Neural progenitor cell (in vitro differentiated cells): ENCODE results near the gene DAB2. TPM values are rescaled to one million over a fixed set of nuclear protein-coding genes. Genes with fewer than 3 reads are reported as not detected.

Experiments
- DNase-seq: peaks from one replicate; pipeline ENCODE4 v3.0.0-alpha.2; 2016; ENCODE audit warnings: low spot score
- H2AFZ ChIP-seq: fragments of 200-600 bp; sonication (generic); replicated peaks from 2 replicates; pipeline ENCODE4 v1.6.1; 2016; ENCODE audit warnings: antibody characterized with exemption
- H3F3A ChIP-seq: fragments of 200-600 bp; sonication (generic); 2 replicates; pipeline ENCODE4 v1.6.1; 2016; ENCODE audit warnings: antibody characterized with exemption, low read depth
- H3K27ac ChIP-seq: fragments of 200-600 bp; sonication (generic); 2 replicates; pipeline ENCODE4 v1.5.1; 2016; ENCODE audit warnings: mild to moderate bottlenecking
- H3K27me3 ChIP-seq: fragments of 200-600 bp; sonication (generic); 2 replicates; pipeline ENCODE4 v1.6.1; 2016; ENCODE audit warnings: mild to moderate bottlenecking, moderate library complexity
- H3K36me3 ChIP-seq: fragments of 200-600 bp; sonication (generic); 2 replicates; pipeline ENCODE4 v1.5.1; 2016
- H3K4me1 ChIP-seq: fragments of 200-600 bp; sonication (generic); 2 replicates; pipeline ENCODE4 v1.6.1; 2016; ENCODE audit warnings: mixed run types
- H3K4me2 ChIP-seq: fragments of 200-600 bp; sonication (generic); 2 replicates; pipeline ENCODE4 v1.6.1; 2016
- H3K4me3 ChIP-seq: fragments of 200-600 bp; sonication (generic); 2 replicates; pipeline ENCODE4 v1.5.1; 2016
- H3K79me2 ChIP-seq: fragments of 200-600 bp; sonication (generic); 2 replicates; pipeline ENCODE4 v1.6.1; 2016; ENCODE audit warnings: low read depth
- H3K9ac ChIP-seq: fragments of 200-600 bp; sonication (generic); 2 replicates; pipeline ENCODE4 v1.6.1; 2016
- H3K9me3 ChIP-seq: fragments of 200-600 bp; sonication (generic); 2 replicates; pipeline ENCODE4 v1.5.1; 2016; ENCODE audit warnings: low read depth
- H4K20me1 ChIP-seq: fragments of 200-600 bp; sonication (generic); 2 replicates; pipeline ENCODE4 v1.6.1; 2016; ENCODE audit warnings: low read depth
- H3K27ac Mint-ChIP-seq: 3 replicates; pipeline ENCODE4 v1.8.0; 2021; ENCODE audit warnings: mixed read lengths
- H3K27me3 Mint-ChIP-seq: 2 replicates; pipeline ENCODE4 v1.8.0; 2022; ENCODE audit warnings: low read depth, mild to moderate bottlenecking, inconsistent platforms, moderate library complexity, mixed read lengths; ENCODE audit not compliant: insufficient read depth
- H3K36me3 Mint-ChIP-seq: 3 replicates; pipeline ENCODE4 v1.8.0; 2021; ENCODE audit warnings: mixed read lengths
- H3K4me1 Mint-ChIP-seq: 3 replicates; pipeline ENCODE4 v1.8.0; 2021; ENCODE audit warnings: mixed read lengths
- H3K4me3 Mint-ChIP-seq: 3 replicates; pipeline ENCODE4 v1.8.0; 2021; ENCODE audit warnings: mild to moderate bottlenecking, moderate library complexity, mixed read lengths
- H3K9me3 Mint-ChIP-seq: 3 replicates; pipeline ENCODE4 v1.8.0; 2020; ENCODE audit warnings: mixed read lengths
- CTCF ChIP-seq: fragments of 200-600 bp; sonication (generic); IDR thresholded peaks from 2 replicates; pipeline ENCODE4 v1.5.1; 2017; ENCODE audit warnings: antibody characterized with exemption, mild to moderate bottlenecking
- EZH2 ChIP-seq: fragments of 200-600 bp; sonication (generic); IDR thresholded peaks from 2 replicates; pipeline ENCODE4 v1.6.1; 2017; ENCODE audit warnings: antibody characterized with exemption, mild to moderate bottlenecking, moderate library complexity
- EZH2phosphoT487 ChIP-seq: fragments of 200-600 bp; sonication (generic); IDR thresholded peaks from 2 replicates; pipeline ENCODE4 v1.6.1; 2017; ENCODE audit warnings: antibody characterized with exemption
- total RNA-seq: library from RNA; depleted of rRNA; stranded (reverse); fragments of >200 nt; gene quantifications from 2 replicates; pipeline ENCODE4 v1.2.3, GENCODE V29; 2015; ENCODE audit warnings: low replicate concordance

DAB2 gene
- total RNA-seq, 1 donor from 2014 or later = 9.9 TPM

GRCh38 chr5:39417979-39418378 lies 6.8 kb downstream of the DAB2 start:
- TF ChIP-seq CTCF = no peak
- no peak for TF ChIP-seq EZH2phosphoT487
- no peak for TF ChIP-seq EZH2
- no peaks in the 10 kb centered on the region for H3K36me3 ChIP-seq
- H3K79me2 ChIP-seq = no peaks in the 10 kb centered on the region

DNA sequence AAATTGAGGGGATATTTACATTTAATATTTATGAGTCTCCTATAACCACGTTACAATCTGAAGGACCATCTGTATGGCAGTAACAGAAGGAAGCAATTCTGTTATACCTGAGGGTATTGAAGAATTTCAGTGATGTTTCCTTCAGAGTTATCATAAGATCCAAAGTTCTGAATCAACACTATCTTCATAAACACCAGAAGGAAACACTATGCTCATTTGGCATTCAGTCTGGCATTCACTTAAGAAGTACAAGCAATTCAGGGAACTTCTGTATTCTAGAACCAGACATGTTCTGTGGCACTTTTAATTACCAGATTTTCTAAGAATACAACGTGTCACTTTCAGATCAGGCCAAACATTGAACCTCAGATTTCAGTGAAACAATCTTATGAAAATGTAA lies 9.6 kb downstream of the DAB2 start:
- Mint-ChIP-seq H3K4me1 (peaks cover 3% of the 10 kb centered on the region), H3K27ac (no peak overlapping the region), H3K27me3 (no peaks in the 10 kb centered on the region), H3K4me3 (no peak overlapping the region), H3K36me3 (no peaks in the 10 kb centered on the region), H3K9me3 (no peaks in the 10 kb centered on the region)
- Histone ChIP-seq H3K9ac (no peak overlapping the region), H3K36me3 (no peaks in the 10 kb centered on the region), H3K27me3 (no peaks in the 10 kb centered on the region), H3K9me3 (no peaks in the 10 kb centered on the region), H2AFZ (no peak overlapping the region), H3K79me2 (no peaks in the 10 kb centered on the region), H3K4me1 (peaks cover 5% of the 10 kb centered on the region), H4K20me1 (no peaks in the 10 kb centered on the region), H3K4me3 (no peak overlapping the region), H3K4me2 (no peak overlapping the region), H3K27ac (no peak overlapping the region), H3F3A (no peaks in the 10 kb centered on the region)
- TF ChIP-seq EZH2phosphoT487 = no peak
- TF ChIP-seq EZH2 = no peak
- no peak for DNase-seq

More at GRCh38 chr5:39417979-39418378, 6.8 kb downstream of the DAB2 start:
- Histone ChIP-seq H2AFZ (no peak overlapping the region), H4K20me1 (no peaks in the 10 kb centered on the region), H3K4me2 (no peak overlapping the region), H3K27ac (no peak overlapping the region), H3K9ac (no peak overlapping the region), H3K4me1 (peaks cover 11% of the 10 kb centered on the region), H3K9me3 (no peaks in the 10 kb centered on the region), H3F3A (no peaks in the 10 kb centered on the region), H3K4me3 (no peak overlapping the region), H3K27me3 (no peaks in the 10 kb centered on the region)
- Mint-ChIP-seq H3K27ac (no peak overlapping the region), H3K9me3 (no peaks in the 10 kb centered on the region), H3K4me1 (peaks cover 27% of the 10 kb centered on the region), H3K36me3 (no peaks in the 10 kb centered on the region), H3K27me3 (no peaks in the 10 kb centered on the region), H3K4me3 (no peak overlapping the region)
- no peak for DNase-seq

GRCh38 chr5:39414426-39414825 lies 10.4 kb downstream of the DAB2 start:
- Mint-ChIP-seq H3K27me3 (no peaks in the 10 kb centered on the region), H3K4me3 (no peak overlapping the region), H3K36me3 (no peaks in the 10 kb centered on the region), H3K9me3 (no peaks in the 10 kb centered on the region), H3K27ac (no peak overlapping the region), H3K4me1 (peaks cover 3% of the 10 kb centered on the region)
- Histone ChIP-seq H3K9ac (no peak overlapping the region), H3K4me3 (no peak overlapping the region), H3K9me3 (no peaks in the 10 kb centered on the region), H3K79me2 (no peaks in the 10 kb centered on the region), H3K27me3 (no peaks in the 10 kb centered on the region), H3K27ac (no peak overlapping the region), H2AFZ (no peak overlapping the region), H3K4me2 (no peak overlapping the region), H3F3A (no peaks in the 10 kb centered on the region), H3K36me3 (no peaks in the 10 kb centered on the region), H3K4me1 (peaks cover 5% of the 10 kb centered on the region), H4K20me1 (no peaks in the 10 kb centered on the region)
- no peak for DNase-seq
- TF ChIP-seq CTCF = no peak
- TF ChIP-seq EZH2phosphoT487 = no peak

- Histone ChIP-seq H4K20me1 (no peaks in the 10 kb centered on the region), H3K4me3 (no peak overlapping the region), H3K9me3 (no peaks in the 10 kb centered on the region), H3K79me2 (no peaks in the 10 kb centered on the region), H3K27ac (no peak overlapping the region), H2AFZ (no peak overlapping the region), H3K36me3 (no peaks in the 10 kb centered on the region), H3K27me3 (no peaks in the 10 kb centered on the region), H3K4me2 (no peak overlapping the region), H3K4me1 (peaks cover 5% of the 10 kb centered on the region), H3F3A (no peaks in the 10 kb centered on the region), H3K9ac (no peak overlapping the region)
- Mint-ChIP-seq H3K4me1 (peaks cover 3% of the 10 kb centered on the region), H3K4me3 (no peak overlapping the region), H3K36me3 (no peaks in the 10 kb centered on the region), H3K27ac (no peak overlapping the region), H3K9me3 (no peaks in the 10 kb centered on the region), H3K27me3 (no peaks in the 10 kb centered on the region)
- no peak for DNase-seq
- no peak for TF ChIP-seq EZH2
- no peak for TF ChIP-seq EZH2phosphoT487
These were observed 11.0 kb downstream of the DAB2 start for GRCh38 chr5:39413771-39414170.
